Coronary artery (tissue), 2 donors: Measurements from ENCODE around the gene TUBAL3.
A peak's percentile ranks its signal among the peaks of the same experiment; 100 is the strongest.

Experiments used
- DNase-seq: peaks from one replicate; pipeline ENCODE4 v3.0.0-alpha.2; 2017; ENCODE audit warnings: low spot score
- H3K27ac ChIP-seq, 2 donors: fragments of 200-600 bp; sonication (generic); one replicate each; pipeline ENCODE4 v1.5.1; 2016 to 2019
- H3K4me3 ChIP-seq: fragments of 200-600 bp; sonication (generic); 2 replicates; pipeline ENCODE4 v1.5.1; 2016; ENCODE audit warnings: mild to moderate bottlenecking, moderate library complexity
- CTCF ChIP-seq: fragments of 200-600 bp; sonication (generic); IDR thresholded peaks from one replicate; pipeline ENCODE4 v1.5.1; 2019; ENCODE audit warnings: antibody characterized with exemption

The TUBAL3 gene

GRCh38 chr10:5404208-5405041, at the start of gene TUBAL3:
Gene TUBAL3 (minus strand): TSS chr10:5404828. CDS start chr10:5404792, 36 bp downstream.
- no peak for DNase-seq
- H3K27ac ChIP-seq = no peak within 1 kb of the TSS
- TF ChIP-seq CTCF = no peak
- no peak within 1 kb of the TSS for H3K4me3 ChIP-seq

DNA sequence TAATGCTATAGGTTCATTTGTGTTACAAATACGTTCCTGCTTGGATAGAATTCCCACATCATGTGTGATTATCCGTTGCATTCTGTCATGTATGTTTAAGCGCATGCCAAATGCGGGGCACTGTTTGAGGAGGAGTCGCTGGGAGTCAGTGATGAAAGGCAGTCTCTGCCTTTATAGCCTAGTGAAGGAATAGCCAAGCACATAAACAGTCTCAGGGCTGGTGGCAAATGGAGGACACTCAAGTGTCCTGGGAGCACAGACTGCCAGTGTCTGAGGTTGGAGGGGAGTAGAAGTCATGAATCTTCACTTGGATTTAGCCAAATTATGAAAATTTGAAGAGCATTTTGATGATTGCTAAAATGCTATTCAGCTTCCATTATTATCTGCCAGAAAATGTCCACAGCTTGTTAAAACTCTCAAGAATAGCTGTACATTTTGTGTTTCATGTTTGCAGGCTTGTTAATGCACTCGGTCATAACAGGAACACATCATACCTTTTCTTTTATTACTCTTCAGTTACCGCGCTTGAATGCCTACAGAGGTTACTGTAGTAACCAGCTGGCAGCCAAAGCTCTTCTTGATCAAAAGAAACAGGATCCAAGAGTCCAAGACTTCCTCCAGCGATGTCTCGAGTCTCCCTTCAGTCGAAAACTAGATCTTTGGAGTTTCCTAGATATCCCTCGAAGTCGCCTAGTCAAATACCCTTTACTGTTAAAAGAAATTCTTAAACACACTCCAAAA, 49.3 kb upstream of the TUBAL3 start:
- TF ChIP-seq CTCF = no peak
- DNase-seq = no peak
- Histone ChIP-seq H3K4me3 (no peak overlapping the region), H3K27ac (no peak overlapping the region)

DNA sequence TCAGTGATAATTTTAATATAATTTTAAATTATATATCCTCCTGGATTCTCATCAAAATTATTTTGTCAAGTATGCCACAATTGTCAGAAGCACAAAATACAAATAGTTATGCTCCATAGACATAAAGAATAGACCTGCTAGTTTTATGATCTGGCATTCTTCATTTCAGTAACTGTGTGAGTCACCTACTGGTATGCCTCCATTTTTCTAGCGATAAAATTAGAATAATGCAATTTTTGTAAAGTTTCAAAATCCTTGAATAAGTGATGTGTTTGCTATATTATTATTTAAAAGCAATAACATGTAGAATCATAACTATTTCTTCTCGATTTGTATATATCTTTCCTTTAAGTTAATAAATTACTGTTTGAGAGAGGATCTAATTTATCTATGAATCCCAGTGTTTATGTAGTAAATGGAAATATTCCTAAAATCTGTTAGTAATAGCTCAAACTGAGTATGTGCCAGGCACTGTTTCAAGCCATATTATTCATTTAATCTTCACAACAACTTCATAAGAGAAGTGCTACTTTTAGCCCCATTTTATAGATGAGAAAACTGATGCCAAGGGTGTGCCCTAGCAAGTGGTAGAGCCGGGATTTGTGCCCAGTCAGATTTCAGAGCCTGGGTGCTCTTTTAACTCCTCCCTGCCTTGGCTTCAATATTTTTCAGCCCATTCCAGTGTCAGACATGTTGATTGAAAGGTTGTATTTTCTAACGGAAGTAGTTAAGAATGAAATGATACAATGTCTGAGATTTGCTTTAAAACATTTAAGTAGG, 46.2 kb upstream of the TUBAL3 start:
- H3K27ac ChIP-seq = peak overlapping the region; percentile 52 to 75
- peak overlapping the region; percentile 73 for H3K4me3 ChIP-seq
- no peak for DNase-seq
- TF ChIP-seq CTCF = no peak

- TF ChIP-seq CTCF = no peak
- no peak for DNase-seq
- Histone ChIP-seq H3K27ac (peak overlapping the region; percentile 75 to 76), H3K4me3 (peak overlapping the region; percentile 73)
Observed at GRCh38 chr10:5449823-5450222, 45.2 kb upstream of the TUBAL3 start.

DNA sequence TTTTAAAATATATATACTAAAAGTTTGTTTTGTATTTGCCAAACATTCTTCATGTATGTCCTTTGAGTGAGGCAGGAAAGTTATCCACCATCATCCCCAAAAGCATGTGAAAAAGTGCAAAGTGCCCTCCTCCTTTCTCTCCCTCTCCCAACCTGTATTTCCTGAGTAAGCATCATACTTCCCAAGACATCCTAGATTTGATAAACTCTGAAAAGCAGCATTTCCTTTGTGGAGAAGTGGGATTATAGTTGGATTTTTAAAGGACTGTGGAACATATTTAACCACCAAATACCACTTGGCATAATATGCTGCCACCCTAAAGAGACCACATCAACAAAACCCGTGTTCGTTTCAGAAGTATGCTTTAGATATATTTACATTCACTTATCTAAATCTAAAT, 44.6 kb upstream of the TUBAL3 start:
- DNase-seq = no peak
- peak overlapping the region; percentile 75 to 83 for H3K27ac ChIP-seq

More for the DNA sequence above, 44.6 kb upstream of the TUBAL3 start:
- TF ChIP-seq CTCF = no peak
- H3K4me3 ChIP-seq = peak overlapping the region; percentile 73
